Skeletal muscle cell (primary cell): Measurements from ENCODE around the gene GPS1.
A peak's percentile ranks its signal among the peaks of the same experiment; 100 is the strongest.

Experiments
- DNase-seq: peaks from one replicate; pipeline ENCODE4 v3.0.0-alpha.2; 2010; ENCODE audit warnings: low read depth
- H3K4me3 ChIP-seq: 2 replicates; pipeline ENCODE4 v1.5.1; 2011; ENCODE audit warnings: low read depth, mild to moderate bottlenecking, control low read depth, low read length, moderate library complexity

The GPS1 gene

DNA sequence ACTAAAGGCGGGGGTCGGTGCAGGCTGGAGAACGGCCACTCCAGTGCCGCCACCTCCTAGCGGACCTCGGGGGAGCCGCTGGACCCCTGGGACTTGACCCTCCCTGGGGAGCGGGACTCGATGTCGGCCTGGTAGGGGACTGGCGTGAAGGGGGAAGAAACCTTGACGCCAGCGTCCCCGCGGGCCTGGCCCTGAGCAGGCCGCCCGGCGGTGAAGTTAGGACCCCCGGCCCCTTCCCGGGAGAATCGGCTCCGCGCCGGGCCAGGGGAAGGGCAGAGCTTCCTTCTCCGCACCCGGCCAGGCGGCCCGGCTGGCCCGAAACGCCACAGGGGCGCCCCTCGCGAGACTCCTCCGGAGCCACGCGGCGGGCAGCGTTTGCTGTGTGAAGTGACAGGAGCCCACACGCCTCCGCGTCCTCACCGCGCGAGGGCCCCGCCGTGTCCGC lies 13.5 kb downstream of the GPS1 start:
- H3K4me3 ChIP-seq: peak overlapping the region; percentile 86
- no peak for DNase-seq

DNA sequence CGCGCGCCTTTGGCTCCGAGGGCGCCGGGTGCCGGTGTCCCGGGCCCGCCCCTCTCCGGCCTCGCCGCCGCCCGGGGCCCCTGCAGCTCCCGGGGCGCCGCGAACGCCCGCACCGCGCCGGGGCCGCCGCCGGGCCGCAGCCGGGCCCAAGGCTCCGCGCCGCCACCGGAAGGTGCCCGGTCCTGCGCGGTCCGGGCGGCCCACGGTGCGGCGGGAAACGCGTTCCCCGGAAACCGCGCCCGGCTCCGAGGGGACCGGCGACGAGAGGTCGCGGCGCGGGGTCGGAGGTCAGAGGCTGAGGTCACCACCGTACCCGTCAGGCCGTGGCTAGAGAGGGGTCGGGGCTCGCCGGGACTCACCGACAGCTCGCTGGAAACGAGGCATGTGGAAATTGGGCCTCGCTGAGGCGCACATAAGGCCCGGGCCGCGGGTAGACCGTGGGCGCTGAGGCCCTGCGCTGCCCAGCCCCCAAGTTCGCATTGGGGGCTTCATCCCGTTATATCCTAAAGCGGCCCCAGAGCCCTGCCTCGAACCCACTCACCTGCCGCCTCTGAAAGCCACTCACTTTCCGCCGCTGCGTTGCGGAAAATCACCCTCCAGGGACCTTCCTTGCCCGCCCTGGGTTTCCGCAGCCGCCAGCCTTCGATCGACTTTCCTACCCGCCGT lies 14.1 kb downstream of the GPS1 start, which contains the start of gene DUS1L:
DUS1L (minus strand) TSS at position 167 of the 666 bp plus-strand sequence. CDS start 745 bp downstream, outside the sequence.
- peak within 1 kb of the TSS; percentile 86 for H3K4me3 ChIP-seq
- DNase-seq: no peak

DNA sequence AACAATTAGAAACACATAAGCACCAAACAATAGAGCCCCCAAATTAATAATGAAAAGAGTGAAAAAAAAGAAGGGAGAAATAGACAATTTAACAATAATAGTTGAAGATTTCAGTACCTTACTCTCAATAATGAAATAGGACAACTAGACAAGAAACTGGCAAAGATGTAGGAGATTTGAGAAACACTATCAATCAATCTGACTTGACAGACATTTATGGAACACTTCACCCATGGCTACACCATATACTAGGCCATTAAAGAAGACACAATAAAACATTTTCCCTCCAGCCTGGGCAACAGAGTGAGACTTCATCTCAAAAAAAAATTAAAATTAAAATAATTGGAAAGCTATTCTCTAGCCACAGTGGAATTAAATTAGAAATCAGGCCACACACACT lies 18.9 kb downstream of the GPS1 start:
- no peak for DNase-seq
- H3K4me3 ChIP-seq: no peak overlapping the region

DNA sequence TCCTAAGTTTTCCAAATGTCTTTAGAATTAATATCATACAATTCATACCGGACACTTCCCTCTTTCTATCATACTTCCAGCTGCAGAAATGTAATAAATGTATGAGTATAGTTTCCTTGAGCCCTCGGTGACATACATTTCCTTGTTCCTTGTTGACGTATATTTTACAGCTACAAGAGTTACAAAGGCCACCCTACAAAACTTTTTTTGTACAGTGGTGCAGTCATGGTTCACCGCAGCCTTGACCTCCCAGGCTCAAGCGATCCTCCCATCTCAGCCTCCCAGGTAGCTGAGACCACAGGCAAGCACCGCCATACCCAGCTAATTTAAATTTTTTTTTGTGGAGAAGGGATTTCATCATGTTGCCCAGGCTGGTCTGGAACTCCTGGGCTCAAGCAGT lies 21.1 kb downstream of the GPS1 start:
- no peak overlapping the region for H3K4me3 ChIP-seq
- DNase-seq: no peak

DNA sequence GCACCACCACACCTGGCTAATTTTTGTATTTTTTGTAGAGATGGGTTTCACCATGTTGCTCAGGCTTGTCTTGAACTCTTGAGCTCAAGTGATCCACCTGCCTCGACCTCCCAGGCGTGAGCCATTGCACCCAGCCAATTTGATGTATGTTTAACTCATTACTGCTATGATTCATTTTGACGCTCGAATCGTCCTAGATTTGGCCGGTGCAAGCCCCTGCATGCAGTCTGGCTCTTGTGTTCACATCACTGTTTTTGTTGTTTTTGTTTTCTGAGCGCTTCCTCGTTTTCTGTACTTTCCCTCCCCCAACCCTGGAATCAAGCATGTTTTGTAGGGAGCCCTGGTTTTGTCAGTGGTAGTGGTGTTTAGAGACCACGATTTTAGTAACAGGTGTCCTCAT lies 21.7 kb downstream of the GPS1 start:
- DNase-seq: no peak
- no peak overlapping the region for H3K4me3 ChIP-seq

DNA sequence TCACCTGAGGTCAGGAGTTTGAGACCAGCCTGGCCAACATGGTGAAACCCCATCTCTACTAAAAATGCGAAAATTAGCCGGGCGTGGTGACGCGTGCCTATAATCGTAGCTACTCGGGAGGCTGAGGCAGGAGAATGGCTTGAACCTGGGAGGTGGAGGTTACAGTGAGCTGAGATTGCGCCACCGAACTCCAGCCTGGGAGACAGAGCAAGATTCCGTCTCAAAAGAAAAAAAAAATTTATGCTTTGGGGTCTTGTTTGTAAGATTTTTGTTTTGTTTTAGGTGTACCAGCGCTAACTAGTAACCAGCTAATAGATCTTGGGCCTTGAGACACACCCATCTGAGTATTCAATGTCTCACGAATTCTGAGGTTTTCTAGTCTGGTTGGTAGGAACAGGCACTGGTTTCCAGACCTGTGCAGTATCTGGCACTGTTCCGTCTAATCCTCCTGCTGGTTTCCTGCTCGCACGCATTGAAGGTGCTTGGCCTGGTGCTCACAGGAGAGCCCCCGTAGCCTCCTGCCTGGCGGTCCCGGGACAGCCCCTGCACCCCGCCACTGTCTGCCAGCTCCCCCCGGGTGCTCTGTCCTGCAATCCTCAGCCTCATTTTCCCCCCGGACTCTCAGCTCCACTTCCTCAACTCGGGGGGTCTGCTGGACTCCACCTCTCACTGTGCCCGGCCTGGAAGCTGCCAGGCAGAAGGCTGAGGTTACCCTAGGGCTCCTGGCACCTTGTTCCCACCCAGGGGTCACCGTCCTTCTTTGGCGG lies 24.5 kb downstream of the GPS1 start:
- no peak for DNase-seq

DNA sequence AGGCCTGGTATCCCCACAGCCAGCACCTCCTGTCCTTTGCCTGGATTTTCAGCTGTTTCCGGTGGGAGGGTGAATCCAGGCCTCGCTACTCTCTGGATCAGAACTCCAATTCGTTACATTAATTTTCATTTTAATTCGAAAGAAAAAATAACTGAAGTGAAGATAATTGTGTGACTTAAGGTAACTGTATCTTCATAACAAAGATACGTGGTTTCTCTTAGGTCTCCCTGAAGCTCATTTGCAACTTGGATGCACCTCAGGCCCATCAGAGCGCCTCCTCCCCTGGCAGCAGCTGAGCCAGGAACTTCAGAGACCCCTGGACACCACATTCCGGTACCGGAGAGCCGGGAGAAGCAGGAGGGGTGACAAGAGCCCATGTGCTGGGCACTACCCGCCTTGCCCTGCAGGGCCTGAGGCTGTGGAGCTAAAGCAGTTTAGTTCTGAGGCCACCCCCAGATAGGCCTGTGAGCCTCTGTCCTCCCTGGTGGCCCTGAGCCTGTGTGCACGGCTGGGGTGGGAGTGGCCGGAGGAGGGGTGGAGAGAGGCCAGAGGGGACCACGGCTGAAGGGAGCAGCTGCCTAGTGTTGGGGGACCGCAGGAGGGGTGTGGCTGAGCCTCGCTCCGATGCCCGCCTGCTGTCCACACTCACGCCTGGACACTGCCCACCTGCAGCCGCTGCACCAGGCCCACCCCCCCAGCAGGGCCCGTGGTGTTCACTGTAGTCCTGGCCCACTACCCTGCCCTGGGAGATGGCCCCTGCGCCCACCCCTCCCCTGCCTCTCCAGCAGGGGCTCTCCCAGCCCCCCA lies 25.3 kb downstream of the GPS1 start:
- H3K4me3 ChIP-seq: no peak overlapping the region
- DNase-seq: no peak

More for the DNA sequence above, 24.5 kb downstream of the GPS1 start:
- H3K4me3 ChIP-seq: no peak overlapping the region

DNA sequence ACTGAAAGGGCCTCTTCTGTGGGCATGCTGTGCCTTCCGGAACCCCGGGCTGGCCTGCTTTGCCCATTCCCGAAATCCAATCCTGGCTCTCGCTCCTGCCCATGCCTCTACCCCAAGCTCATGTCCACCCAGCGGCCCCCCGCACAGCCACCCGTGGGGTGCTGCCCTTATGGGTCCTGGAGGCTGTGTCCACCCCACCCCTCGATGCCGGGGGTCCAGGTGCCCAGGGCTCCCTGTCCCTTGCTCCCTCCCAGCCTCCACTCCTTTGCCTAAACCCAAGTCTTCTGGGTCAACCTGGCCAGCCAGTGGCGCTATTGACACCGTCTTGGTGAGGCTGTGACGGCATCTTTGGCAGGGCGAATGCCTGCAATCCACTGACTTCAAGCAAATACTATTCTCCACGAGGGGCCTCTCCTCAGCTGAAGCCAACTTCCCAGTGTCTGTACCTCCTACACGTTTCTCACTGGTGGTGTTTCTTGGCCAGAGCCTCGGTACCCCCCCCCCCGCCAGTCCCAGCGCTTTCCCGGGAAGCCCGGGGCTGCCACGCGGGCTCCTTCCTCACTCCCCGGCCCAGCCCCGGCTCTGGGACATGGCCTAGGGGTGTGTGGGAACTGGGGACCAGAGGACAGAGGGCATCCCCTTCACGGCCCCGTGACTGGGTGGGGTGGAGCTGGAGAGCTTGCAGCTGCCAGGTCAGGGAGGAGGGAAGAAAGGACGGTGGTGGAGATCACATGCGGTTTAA lies 26.1 kb downstream of the GPS1 start:
- DNase-seq: peak; percentile 31

DNA sequence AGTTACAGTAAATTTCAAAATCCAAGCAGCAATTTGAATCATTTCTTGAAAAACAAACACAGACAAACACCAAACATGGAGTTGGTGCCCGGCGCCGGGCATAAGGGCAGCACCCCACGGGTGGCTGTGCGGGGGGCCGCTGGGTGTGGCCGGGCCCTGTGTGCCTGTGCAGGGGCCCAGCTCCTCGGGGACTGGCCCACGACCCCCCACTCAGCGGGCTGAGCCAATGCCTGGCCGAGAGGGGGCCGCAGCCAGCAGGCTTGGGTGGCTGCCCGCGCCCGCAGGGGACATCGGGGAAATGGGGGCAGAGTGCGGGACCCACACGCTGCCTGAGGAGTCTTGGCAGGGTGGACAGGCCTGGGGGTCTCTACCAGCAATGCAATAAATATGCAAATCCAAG lies 26.7 kb downstream of the GPS1 start:
- H3K4me3 ChIP-seq: no peak overlapping the region
- no peak for DNase-seq

More for the DNA sequence above, 26.1 kb downstream of the GPS1 start:
- no peak overlapping the region for H3K4me3 ChIP-seq

DNA sequence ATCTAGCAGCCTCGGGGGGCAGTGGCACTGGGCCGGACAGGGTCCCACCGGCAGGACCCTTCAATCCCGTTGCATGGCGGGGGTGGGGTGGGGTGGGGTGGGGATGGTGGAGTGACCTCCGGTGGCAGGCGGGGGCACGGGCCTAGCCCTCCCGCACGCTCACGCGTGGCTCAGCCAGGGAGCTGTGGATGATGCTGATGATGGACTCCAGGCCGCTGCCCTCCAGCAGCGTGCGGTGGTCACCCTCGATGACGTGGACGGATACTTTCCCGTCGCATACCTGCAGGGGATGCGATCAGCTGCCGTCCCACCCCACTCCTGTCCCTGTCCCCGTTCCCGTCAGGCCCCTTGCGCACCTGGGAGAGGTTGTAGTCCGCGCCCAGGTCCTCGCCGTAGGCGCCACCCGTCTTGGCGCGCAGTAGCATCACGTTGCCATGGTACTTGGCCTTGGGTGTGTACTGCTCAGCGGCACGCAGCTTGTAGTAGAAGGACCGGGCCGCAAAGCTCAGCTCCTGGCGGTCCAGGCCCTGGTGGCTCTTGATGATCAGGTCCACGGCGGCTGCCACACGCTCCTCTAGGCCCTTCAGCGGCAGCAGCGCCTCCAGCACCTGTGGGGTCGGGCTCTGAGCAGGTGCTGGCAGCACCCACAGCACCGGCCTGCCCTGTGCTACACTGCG lies 27.4 kb downstream of the GPS1 start:
- DNase-seq: no peak
- no peak overlapping the region for H3K4me3 ChIP-seq

DNA sequence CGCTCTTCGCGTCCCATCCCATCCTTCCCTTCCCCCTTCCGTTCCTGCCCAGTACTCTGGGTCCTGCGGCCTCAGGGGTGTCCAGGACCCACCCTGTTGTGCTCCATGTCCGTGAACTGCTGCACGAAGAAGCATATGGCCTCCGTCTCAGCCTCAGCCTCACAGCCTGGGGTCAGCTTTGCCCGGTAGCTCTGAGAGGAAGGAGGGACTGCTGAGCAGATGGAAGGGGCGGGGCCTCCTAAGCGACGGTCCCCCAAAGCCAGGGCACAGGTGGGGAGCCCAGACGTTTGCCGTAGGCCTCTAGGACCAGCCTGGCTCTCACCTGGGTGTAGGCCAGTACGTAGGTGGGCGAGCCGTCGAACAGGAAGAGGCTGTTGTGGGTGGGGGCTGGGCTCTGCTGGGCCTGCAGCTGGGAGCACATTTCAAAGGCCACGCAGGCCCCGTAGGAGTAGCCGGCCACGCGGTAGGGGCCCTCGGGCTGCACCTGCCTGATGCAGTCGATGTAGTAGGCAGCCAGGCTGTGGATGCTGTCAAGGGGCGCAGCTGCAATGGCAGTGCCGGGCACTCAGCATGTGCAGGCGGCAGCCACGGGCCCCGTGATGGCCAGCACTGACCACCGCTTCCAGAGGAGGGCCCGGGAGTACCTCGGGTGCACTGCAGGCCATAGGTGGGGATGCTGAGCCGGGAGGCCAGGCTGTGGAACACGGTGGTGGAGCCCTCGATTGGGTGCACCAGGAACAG lies 28.5 kb downstream of the GPS1 start:
- DNase-seq: no peak
- no peak overlapping the region for H3K4me3 ChIP-seq

DNA sequence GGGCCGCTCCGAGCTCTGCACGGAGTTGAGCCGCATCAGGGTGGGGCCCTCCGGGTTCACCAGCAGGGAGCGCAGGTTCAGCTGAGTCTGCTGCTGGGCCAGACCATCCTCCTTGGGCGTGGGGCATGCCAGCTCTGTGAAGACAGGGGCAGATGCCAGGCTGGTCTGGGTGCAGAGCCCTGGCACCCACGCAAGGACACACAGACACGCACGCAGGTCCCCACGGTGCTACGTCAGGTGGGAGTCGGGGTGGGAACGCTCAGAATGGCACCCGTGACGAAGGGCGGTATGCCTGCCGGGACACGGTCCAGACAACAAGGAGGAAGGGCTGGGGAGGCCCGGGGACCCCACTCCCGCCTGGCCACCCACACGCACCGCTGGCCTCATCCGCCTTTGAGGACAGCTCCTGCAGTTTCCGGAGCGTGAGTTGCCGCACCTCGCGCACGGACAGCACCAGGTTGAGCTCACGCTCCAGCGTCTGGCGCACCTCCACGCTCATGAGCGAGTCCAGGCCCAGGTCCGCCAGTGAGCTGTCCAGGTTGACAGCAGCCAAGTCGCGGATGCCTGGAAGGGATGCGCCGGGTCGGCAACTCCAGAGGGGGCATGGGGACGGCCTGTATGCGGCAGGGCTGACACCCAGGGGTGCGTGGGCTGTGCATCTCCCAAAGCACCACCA lies 29.2 kb downstream of the GPS1 start:
- H3K4me3 ChIP-seq: no peak overlapping the region
- no peak for DNase-seq

DNA sequence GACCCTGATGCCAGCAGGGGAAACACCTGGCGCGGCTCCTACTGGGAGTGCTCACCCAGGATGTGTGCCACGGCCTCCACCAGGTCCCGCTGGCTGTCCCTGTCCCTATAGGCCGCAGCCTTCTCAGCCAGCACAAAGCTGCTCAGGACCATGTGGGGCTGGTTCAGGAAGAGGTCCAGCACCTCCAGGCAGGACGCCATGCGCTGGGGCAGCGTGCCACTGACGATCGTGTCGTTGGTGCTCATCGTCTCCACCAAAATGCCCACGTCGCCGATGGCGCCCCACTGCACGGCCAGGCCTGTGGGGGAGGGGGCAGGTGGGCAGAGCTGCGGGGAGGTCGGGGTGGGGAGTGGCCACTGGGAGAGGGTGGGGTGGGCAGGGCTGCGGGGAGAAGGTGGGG lies 29.8 kb downstream of the GPS1 start:
- no peak for DNase-seq
- no peak overlapping the region for H3K4me3 ChIP-seq

DNA sequence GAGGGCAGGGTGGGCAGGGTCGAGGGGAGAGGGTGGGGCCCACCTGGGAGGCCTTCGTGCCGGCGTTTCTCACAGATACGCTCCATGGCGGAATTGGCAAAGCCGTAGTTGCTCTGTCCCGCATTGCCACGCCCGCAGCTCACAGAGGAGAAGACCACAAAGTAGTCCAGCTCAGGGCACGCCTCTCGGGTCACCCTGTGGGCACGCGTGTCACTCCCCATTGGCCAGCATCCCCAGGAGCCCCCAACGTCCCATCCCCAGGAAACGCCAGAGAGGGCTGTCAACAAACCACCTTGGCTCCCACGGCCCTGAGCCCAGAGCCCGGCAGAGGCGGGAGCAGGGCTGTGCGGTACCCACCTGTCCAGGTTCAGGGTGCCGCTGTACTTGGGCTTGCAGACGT lies 30.3 kb downstream of the GPS1 start:
- DNase-seq: no peak

DNA sequence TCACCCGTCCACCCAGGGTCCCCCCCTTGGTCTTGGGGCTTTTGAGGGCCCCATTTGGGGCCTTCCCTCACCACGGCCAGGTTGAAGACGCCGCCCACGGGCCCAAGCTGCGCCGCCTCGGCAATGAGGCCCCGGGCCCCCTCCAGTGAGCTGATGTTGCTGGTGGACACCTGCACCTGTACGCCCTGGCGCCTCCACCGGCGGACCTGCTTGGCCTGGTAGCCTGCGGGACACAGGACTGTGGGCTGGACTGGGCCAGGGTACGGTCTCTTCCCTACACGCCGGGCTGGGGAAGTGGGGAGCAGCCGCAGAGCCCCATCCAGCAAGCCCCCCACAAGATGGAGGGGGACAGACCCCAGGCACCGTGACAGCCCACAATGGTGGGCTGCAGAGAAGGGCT lies 30.8 kb downstream of the GPS1 start:
- no peak for DNase-seq
- no peak overlapping the region for H3K4me3 ChIP-seq

More for the DNA sequence above, 30.3 kb downstream of the GPS1 start:
- H3K4me3 ChIP-seq: no peak overlapping the region

DNA sequence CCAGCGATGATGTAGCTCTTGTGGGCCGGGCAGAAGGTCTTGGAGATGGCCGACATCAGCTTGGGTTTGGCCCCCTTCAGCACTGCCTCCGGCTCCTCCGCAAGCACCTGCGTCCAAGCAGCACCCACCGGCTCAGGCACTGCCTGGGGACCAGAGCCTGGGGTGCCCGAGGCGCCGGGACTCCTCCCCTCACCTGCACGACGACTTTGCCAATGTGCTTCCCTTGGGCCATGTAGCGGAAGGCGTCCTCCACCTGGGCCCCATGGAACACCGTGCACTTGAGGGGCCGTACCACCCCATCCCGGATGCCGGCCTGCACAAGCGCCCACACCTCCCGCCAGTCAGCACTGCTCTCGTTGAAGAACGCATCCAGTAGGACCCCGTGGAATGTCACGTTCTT lies 31.3 kb downstream of the GPS1 start:
- no peak for DNase-seq
- H3K4me3 ChIP-seq: no peak overlapping the region

DNA sequence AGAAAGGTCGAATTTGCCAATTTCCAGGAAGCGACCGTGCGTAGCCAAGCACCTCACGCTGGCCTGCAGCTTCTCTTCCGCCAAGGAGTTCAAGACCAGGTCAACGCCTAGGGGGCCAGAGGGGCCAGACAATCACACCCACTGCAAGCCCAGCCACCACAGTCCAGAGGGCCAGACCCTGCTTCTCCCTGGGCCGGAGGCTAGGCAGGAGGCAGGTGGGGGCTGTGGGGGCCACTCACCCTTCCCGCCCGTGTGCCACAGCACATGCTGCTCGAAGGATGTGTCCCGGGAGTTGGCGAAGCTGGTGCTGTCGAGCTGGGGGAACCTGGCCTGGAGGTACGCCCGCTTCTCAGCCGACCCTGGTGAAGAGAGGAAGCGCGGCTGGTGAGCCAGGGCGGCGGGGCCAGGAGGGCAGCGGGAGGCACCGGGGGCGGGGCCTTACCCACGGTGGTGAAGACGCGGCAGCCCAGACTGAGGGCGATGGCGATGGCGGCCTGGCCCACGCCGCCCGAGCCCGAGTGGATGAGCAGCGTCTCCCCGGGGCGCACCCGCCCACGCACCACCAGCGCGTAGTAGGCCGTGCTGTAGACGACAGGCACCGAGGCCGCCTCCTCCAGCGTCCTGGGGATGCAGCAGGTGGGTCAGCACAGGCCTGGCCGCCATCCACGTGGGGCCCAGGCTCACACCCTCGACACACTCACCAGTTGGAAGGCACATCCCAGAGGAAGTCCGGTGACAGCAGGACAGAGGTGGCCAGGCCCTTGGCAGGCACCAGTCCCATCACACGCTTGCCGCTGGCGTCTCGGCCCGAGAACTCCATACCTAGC lies 32.0 kb downstream of the GPS1 start:
- DNase-seq: no peak
- no peak overlapping the region for H3K4me3 ChIP-seq
